GM12872 (cell line): ENCODE results near the gene RANGAP1.

Source experiments
- CTCF ChIP-seq: IDR thresholded peaks from 3 replicates; pipeline ENCODE4 v1.5.1; 2011; ENCODE audit warnings: low read depth, mild to moderate bottlenecking, low read length, moderate library complexity; ENCODE audit not compliant: insufficient read depth

Gene RANGAP1

DNA sequence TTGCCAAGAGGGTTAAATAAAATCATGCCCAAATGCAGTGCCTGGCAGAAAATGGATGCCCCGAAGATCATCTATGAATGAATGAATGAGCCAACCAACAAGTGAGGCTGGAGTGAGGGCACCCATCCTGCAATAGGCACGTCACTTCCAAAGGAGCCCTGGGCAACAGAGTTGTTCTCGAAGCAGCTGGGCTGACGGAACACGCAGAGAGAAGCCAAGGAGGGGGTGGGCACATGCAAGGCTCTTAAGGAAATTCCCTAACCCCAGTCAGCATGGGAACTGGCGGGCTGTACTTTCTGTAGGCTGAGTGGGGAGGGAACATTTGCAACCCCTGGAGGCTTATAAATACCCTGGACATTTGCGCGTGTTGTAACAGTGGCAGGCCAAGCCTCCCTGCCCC, 33.6 kb downstream of the RANGAP1 start:
- no peak for TF ChIP-seq CTCF

DNA sequence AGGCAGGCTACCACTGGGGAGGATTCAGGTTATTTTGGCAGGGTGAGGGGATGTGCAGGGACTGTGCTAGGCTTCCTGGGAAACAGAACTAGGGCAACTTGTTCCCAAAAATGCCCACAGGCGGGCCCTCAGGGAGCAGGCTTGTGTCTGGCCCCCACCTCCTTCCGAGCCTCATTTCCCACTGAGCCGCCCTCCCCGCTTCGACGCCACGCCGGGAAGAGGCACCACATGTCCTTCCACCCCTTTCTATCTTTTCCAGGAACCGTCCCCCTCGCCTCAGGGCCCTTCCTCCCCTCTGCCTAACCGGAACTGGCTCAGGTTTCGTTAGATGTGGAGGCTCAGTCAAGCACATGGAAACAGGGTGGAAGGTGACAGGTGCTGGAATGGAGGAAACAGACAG, 35.9 kb downstream of the RANGAP1 start:
- no peak for TF ChIP-seq CTCF

DNA sequence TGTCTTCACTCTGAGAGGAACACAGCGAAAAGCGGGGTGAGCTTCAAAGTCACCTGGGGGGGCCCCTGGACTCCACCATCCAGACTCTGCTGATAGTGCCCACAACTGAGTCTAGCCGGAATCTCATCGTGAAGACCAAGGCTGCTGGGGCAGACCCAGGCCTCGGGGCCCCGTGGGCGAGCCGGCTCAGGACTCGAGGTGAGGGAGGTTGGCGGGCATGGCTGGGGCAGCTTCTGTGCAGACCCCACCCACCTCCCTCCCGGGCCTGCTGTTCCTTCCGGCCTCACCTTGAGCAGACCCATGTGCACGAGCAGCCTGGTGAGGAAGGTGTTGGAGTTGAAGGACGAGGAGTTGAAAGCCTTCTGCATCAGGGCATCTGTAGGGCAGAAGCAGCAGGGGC, 36.5 kb downstream of the RANGAP1 start:
- TF ChIP-seq CTCF, result no peak

DNA sequence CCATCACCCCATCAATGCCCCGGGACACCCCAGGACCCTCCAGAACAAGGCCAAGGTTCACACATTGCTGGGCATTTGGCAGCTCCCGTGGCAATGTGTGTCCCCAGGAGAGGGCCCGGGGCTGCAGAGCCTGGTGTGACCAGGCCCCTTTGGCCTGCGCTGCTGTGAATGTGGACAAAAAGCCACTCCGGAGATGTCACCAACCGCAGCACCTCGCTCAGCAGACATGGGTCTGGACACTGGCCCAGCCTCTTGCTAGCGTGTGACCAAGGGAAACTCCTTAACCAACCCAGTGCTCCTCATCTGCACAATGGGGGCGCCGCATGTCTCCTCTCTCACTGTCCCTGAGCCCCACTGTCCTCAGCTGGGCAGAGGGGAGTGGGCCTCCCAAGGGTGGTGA, 37.2 kb downstream of the RANGAP1 start:
- no peak for TF ChIP-seq CTCF

DNA sequence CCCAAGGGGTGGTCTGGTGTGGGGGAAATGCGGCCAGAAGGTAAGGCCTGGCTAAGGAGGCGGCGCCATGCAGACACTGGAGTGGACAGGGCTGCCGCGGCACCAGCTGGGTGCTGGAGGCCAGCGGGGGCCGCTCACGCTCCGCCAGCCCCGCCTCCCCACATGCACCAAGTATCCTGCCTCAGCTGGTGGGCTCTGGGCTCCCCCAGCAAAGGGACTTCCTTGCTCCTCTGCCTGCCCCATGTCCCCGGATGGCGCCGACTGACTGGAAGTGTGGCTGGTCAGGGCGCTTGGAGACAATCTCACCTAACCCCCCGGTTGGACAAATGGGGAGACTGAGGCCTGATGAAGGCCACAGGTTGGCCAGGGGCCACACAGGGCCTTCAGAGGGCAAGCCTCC, 37.7 kb downstream of the RANGAP1 start:
- no peak for TF ChIP-seq CTCF

- no peak for TF ChIP-seq CTCF
Observed at GRCh38 chr22:41247703-41248102, 38.3 kb downstream of the RANGAP1 start.

- no peak for TF ChIP-seq CTCF
Observed at GRCh38 chr22:41245917-41246499, 40.0 kb downstream of the RANGAP1 start.
